GM12872 (cell line): ENCODE measurements around the gene RNF111.

Source experiments
- TF ChIP-seq, protein P1 (sequence below): IDR thresholded peaks from 3 replicates; pipeline ENCODE4 v1.5.1; 2011; ENCODE audit warnings: low read depth, mild to moderate bottlenecking, low read length, moderate library complexity; ENCODE audit not compliant: insufficient read depth

Gene RNF111

DNA sequence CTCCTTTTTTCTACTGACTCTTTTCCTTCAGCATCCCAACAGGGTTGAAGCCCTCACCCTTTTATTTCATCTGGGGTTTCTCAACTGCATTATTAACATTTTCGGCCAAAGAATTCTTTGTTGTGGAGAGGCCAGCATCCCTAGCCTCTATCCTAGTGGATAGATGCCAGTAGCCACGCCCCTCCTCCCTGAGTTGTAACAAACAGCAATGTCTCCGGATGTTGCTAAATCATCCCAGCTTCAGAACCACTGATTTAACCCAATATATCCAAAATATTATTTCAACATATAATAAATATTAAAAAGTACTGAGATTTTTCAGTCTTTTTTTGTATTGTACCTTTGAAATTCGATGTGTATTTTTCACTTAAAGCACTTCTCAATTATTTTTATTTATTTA is 2.0 kb upstream of the RNF111 start:
- TF ChIP-seq, protein P1, sequence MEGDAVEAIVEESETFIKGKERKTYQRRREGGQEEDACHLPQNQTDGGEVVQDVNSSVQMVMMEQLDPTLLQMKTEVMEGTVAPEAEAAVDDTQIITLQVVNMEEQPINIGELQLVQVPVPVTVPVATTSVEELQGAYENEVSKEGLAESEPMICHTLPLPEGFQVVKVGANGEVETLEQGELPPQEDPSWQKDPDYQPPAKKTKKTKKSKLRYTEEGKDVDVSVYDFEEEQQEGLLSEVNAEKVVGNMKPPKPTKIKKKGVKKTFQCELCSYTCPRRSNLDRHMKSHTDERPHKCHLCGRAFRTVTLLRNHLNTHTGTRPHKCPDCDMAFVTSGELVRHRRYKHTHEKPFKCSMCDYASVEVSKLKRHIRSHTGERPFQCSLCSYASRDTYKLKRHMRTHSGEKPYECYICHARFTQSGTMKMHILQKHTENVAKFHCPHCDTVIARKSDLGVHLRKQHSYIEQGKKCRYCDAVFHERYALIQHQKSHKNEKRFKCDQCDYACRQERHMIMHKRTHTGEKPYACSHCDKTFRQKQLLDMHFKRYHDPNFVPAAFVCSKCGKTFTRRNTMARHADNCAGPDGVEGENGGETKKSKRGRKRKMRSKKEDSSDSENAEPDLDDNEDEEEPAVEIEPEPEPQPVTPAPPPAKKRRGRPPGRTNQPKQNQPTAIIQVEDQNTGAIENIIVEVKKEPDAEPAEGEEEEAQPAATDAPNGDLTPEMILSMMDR = no peak

DNA sequence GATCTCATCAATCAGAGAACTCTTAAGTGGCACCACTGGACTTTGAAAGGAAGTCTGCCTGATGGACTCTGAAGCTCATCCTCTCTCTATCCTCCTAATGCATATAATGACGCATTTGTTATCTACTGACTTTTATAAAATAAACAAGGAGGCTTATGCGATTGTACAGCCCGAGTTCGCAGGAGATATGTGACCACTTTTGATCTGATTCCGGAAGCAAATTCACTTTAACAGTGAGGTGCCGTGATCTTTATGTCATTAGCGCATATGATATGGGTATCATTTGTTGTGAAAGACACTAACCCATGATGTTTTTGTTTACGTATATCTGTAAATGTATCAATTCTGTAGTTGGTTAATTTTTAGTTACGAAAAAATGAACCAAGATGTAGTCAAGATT is 427 bp upstream of the RNF111 start:
- TF ChIP-seq, protein P1 = no peak

DNA sequence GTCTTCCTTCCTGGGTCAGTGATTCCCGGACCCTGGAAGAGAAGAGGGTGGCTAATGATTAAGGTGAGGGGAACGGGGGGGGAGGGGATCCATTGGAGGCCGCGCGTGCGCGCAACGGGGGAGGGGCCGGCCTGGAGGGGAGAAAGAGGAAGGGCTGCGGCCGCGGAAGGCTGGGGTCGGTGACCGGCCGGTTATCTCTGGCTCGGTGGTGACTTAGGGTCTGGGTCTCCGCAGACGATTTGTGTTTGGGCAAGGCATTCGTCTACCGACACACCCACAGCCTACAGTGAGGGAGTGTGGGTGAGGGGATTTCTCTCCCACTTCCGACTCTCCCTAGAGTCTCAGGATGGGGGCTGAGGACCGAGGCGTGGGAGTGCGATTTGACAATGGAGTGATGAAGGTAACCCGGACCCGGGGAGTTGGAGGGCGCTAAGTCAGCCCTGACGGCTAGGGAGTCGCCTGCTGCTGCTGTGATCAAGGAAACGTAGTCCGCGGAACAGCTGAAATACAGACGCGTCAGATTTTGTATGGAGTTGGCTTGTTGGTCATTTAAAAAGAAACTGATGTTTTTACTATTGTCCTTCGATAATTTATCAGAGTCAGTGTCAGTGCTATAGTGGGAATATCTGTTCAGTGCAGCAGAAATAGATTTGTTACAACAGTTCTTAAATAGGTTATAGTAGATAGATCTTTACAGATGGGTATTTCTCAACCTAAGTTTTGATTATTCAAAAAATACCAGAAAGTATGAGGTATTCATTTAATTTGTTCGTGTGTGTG is 733 bp downstream of the RNF111 start:
- TF ChIP-seq, protein P1 = no peak

DNA sequence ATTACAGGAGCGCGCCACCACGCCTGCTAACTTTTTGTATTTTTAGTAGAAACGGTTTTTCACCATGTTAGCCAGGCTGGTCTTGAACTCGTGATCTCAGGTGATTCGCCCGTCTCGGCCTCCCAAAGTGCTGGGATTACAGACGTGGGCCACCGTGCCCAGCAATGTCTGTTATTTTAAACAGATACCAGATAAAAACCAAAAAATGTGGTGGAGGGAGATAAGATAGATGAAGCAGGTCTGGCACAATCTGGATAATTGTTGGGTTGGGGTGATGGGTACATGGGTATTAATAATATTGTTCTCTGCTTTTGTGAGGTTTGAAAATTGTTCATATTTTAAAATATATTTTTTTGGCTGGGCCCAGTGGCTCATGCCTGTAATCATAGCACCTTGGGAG is 4.7 kb downstream of the RNF111 start:
- TF ChIP-seq, protein P1 = no peak

DNA sequence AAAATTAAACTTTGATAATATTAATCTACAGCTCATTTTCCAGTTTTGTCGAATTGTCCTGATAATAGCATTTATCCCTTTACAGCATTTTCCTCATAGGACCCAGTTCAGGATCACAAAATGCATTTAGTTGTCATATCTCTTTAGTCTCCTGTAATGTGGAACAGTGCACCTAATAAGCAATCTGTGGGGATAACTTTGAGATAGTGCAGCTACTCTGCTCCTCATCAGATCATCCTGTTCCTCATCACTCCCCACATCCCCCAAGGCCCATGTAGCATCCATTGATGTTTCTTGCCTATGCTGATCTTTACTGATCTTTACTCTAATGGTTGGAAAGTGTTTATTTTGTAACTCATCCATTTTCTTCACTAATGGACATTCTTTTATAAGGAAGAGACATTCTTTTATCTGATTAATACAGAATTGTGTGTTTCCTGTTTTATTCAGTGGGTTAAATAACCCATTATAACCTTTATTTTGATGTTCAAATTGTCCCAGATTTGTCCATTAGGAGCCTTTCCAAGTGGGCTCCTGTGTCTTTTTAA is 7.5 kb downstream of the RNF111 start:
- TF ChIP-seq, protein P1 = no peak

DNA sequence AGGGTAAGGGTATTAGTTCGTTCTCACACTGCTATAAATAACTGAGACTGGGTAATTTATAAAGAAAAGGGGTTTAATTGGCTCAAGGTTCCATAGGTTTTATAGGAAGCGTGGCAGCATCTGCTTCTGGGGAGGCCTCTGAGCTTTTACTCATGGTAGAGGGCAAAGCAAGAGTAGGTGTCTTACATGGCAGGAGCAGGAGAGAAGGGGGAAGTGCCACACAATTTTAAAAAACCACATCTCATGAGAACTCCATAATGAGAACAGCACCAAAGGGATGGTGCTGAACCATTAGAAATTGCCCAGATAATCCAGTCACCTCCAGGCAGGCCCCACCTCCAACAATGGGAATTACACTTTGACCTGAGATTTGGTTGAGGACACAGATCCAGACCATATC is 12.2 kb downstream of the RNF111 start:
- TF ChIP-seq, protein P1 = no peak

DNA sequence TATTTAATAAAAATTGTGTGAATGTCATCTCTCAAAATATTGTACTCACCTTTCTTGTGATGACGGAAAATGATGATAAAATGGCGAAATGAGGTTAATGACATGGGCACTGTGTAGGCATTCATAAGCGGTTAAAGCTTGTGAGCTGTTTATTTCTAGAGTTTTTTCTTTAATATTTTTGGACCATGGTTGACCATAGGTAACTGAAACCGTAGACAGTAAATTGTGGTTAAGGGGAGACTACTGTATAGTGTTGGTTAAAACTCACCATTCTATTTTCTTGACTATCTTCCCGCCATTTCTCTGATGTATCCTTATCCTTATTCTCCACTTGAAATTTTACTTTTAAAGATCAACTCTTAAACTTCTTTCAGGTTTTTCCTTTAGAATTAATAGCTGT is 14.5 kb downstream of the RNF111 start:
- TF ChIP-seq, protein P1 = no peak
